SH-SY5Y (cell line): ENCODE results near the gene PCDH1.

Source experiments
- GATA2 ChIP-seq: IDR thresholded peaks from 2 replicates; pipeline ENCODE4 v1.6.1; 2011; ENCODE audit warnings: mild to moderate bottlenecking, low read depth, low read length
- GATA3 ChIP-seq: IDR thresholded peaks from 2 replicates; pipeline ENCODE4 v1.6.1; 2011; ENCODE audit warnings: low read depth, mild to moderate bottlenecking, low read length, moderate library complexity

DNA sequence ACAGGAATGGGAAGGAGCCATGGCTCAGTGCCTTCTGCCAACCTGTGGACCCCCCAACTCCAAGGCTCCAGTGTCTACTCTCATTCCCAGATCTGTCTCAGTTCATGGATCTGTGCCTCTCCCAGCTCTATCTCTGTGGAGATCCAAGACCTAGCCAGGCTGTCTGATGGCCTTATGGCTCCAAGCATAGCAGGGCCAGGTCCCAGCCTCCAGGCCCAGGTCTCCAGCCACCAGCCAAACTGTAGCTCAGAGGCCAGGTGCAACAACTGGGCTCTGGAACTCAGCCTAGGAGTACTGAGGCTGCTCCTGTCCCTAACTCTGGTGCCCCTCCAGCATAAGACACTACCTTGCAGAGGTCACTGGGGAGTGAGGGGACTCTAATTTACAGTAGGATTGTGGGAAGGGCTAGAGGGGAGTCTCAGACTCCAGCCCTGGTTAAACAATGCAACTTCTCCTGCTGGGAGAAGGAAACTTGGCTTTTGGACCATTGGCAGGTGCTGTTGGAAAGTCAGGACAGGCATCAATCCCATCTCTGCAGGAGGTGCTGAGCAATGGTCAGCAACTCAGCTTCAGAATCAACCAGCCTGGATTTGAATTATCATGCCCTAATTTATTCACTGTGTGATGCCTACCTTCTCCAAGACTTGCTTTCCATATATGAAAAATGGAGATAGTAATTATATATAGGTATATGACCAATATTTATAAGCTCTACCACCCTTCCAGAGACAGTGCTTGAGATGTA is 63.0 kb downstream of the PCDH1 start:
- no peak for TF ChIP-seq GATA2
- no peak for TF ChIP-seq GATA3
